BJ (cell line): ENCODE results near the gene OR6N1. TPM values are rescaled to one million over a fixed set of nuclear protein-coding genes. Genes with fewer than 3 reads are reported as not detected.

Experiments
- CTCF ChIA-PET: fragments of 350-600 bp; formaldehyde crosslinking; extraction: SDS; loops from one replicate; lab custom pipeline; 2021; ENCODE audit warnings: antibody characterized with exemption, inconsistent platforms; lab: Yijun Ruan, JAX
- POLR2A ChIA-PET: fragments of 300-600 bp; sonication (Branson Sonifier 250); formaldehyde crosslinking; extraction: SDS; loops from one replicate; lab custom pipeline; 2021; ENCODE audit warnings: antibody characterized with exemption; lab: Charles Lee
- DNase-seq: peaks from one replicate; pipeline ENCODE4 v3.0.0-alpha.2; 2011; ENCODE audit warnings: low read depth
- H3K27me3 ChIP-seq: 2 replicates; pipeline ENCODE4 v1.6.0; 2011; ENCODE audit warnings: low read length; ENCODE audit not compliant: control insufficient read depth, insufficient read depth
- H3K36me3 ChIP-seq: 2 replicates; pipeline ENCODE4 v1.5.1; 2011; ENCODE audit warnings: low read length; ENCODE audit not compliant: control insufficient read depth, insufficient read depth
- H3K4me3 ChIP-seq: 2 replicates; pipeline ENCODE4 v1.5.1; 2011; ENCODE audit warnings: low read depth, mild to moderate bottlenecking, control low read depth, low read length
- polyA minus RNA-seq: library from RNA; depleted of rRNA, polyadenylated mRNA; stranded (reverse); fragments of >200 nt; gene quantifications from 2 replicates; pipeline ENCODE4 v1.2.3, GENCODE V29; 2011; rRNA and poly(A)+ RNA removed
- polyA plus RNA-seq: library from polyadenylated mRNA; depleted of rRNA; stranded (reverse); fragments of >200 nt; gene quantifications from 2 replicates; pipeline ENCODE4 v1.2.3, GENCODE V29; 2011; rRNA removed
- TF ChIP-seq, protein P1 (sequence below): IDR thresholded peaks from 2 replicates; pipeline ENCODE4 v1.5.1; 2011; ENCODE audit warnings: low read depth, mild to moderate bottlenecking, control low read depth, inconsistent platforms, low read length, moderate library complexity; ENCODE audit not compliant: insufficient read depth

OR6N1 gene, protein sequence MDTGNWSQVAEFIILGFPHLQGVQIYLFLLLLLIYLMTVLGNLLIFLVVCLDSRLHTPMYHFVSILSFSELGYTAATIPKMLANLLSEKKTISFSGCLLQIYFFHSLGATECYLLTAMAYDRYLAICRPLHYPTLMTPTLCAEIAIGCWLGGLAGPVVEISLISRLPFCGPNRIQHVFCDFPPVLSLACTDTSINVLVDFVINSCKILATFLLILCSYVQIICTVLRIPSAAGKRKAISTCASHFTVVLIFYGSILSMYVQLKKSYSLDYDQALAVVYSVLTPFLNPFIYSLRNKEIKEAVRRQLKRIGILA
- polyA plus RNA-seq (not detected in 2 replicates), polyA minus RNA-seq (not detected in 2 replicates)

DNA sequence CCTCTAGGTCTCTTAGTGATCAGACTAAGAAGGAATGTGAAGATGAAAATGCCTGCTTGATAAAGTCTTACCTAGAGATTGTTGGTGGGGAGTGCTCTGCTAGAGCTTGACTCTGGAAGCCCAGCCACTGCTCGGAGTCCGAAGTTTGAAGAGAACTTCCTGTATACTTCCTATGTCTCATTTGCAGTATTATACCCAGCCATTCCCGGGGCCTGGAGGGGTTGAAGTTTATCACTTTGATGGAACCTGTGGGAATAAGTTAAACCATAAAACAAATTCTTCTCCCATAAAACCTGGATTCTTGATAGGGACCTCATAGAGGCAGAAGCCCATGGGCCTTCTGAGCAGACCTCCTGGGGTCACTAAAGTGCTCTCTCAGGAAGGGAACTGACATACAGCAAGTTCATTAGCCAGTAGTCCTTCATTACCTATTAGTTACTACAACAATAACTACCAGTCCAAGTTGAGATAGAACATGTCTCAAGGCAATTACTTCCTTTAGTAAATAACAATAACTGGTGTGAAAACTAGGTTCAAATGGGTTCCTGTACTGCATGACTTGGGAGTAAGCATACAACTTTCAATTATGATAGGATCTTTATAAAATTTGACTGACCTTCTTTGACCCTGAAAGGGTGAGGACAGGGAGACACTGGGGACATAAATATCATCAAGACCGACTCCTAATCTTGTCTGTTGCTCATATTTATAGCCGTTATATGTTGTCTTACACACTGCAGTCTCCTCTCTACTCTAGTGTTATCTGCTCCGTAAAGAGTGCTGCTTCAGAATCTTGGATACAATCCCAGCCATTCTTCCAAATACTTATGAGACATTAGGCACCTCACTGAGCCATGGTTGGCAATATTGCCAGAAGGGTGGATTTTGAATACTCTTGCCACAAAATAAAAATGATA lies at the start of gene OR6N1:
Gene OR6N1, minus strand, starts transcription at position 246 of the 917 bp plus-strand sequence. CDS start 5,513 bp downstream, outside the sequence.
- TF ChIP-seq, protein P1, sequence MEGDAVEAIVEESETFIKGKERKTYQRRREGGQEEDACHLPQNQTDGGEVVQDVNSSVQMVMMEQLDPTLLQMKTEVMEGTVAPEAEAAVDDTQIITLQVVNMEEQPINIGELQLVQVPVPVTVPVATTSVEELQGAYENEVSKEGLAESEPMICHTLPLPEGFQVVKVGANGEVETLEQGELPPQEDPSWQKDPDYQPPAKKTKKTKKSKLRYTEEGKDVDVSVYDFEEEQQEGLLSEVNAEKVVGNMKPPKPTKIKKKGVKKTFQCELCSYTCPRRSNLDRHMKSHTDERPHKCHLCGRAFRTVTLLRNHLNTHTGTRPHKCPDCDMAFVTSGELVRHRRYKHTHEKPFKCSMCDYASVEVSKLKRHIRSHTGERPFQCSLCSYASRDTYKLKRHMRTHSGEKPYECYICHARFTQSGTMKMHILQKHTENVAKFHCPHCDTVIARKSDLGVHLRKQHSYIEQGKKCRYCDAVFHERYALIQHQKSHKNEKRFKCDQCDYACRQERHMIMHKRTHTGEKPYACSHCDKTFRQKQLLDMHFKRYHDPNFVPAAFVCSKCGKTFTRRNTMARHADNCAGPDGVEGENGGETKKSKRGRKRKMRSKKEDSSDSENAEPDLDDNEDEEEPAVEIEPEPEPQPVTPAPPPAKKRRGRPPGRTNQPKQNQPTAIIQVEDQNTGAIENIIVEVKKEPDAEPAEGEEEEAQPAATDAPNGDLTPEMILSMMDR, result no peak
- Histone ChIP-seq H3K4me3 (no peak within 1 kb of the TSS), H3K36me3 (no peaks in the 10 kb centered on the region), H3K27me3 (no peaks in the 10 kb centered on the region)
- ChIA-PET CTCF (no interaction called here), POLR2A (no interaction called here)
- no peak for DNase-seq

DNA sequence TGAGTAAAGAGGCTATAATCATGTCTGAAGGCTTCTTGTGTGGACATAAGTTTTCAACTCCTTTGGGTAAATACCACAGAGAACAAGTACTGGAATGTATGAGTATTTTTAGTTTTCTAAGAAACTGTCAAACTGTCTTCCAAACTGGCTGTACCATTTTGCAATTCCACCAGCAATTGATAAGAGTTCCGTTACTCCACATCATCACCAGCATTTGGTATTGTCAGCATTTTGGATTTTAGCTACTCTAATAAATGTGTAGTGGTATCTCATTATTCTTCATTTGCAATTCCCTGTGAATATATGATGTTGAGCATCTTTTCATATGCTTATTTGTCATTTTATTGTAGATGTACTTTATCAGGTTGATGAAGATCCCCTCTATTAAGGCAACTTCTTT lies 49.7 kb upstream of the OR6N1 start:
- POLR2A ChIA-PET, result no interaction called here

DNA sequence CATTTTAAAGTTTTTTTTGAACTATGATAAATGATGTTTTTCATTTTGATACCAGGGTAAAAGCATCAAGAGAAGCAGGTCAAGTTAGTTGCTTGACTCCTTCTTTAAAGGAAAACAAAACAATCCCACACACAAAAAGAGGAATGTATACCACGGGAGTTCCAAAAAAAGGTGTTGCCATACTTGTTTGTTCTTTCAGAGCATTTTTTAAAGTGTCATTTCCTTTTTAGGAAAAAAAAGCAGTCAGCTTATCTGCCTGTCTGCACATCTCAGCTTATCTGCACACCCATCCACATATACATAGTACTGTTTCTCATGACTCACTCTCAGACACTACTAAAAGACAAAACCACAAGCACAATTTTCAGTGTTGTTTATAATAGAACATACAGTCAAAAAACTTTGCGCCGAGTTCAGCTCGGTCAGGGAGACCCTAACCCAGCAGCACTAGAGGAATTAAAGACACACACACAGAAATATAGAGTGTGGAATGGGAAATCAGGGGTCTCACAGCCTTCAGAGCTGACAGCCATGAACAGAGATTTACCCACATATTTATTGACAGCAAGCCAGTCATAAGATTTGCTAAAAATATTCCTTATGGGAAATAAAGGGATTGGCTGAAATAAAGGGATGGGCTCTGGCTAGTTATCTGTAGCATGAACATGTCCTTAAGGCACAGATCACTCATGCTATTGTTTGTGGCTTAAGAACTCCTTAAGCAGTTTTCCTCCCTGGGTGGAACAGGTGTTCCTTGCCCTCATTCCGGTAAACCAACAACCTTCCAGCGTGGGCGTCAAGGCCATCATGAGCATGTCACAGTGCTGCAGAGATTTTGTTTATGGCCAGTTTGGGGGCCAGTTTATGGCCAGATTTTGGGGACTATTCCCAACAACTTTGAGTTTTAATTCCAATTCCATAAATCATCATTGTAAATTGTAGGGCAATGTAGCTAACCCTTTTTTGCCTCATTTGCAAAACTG lies 47.8 kb upstream of the OR6N1 start:
- Histone ChIP-seq H3K27me3 (no peaks in the 10 kb centered on the region), H3K36me3 (no peaks in the 10 kb centered on the region), H3K4me3 (no peak overlapping the region)
- CTCF ChIA-PET, result interaction anchor here (0.6 kb wide), 1 partner anchor 16 kb away, joined by 3 read pairs; no protein-coding TSS in a partner anchor
- no peak for DNase-seq
- TF ChIP-seq, protein P1, result no peak
- POLR2A ChIA-PET, result no interaction called here

More for the DNA sequence above, 49.7 kb upstream of the OR6N1 start:
- DNase-seq, result no peak
- no peaks in the 10 kb centered on the region for H3K36me3 ChIP-seq
- TF ChIP-seq, protein P1, result no peak
- H3K4me3 ChIP-seq, result no peak overlapping the region
- CTCF ChIA-PET, result no interaction called here
- no peaks in the 10 kb centered on the region for H3K27me3 ChIP-seq

DNA sequence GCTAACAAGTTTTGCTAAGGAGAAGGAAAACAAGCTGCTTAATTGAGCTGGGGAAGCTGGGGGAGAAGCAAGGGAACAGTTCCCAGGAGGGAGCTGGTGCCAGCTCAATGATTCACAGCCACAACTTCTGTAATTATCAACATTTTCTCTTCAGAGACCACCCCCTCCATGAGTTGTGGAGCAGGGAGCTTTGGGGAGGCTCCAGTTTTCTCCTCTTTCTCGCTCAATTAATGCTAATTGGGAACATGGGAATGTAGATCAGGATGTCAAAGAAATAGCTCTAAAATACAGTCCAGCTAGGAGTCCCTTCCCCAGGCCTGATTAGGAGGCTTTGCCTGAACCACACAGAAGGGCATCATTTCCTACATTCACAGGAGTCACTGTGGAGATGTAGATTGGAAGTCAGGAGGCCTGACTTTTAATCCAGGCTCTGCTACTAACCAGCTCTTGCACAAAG lies 47.0 kb upstream of the OR6N1 start:
- TF ChIP-seq, protein P1, result no peak
- Histone ChIP-seq H3K4me3 (no peak overlapping the region), H3K27me3 (no peaks in the 10 kb centered on the region), H3K36me3 (no peaks in the 10 kb centered on the region)
- ChIA-PET POLR2A (no interaction called here), CTCF (interaction anchor here (0.6 kb wide), 1 partner anchor 15 kb away, joined by 3 read pairs; no protein-coding TSS in a partner anchor)
- no peak for DNase-seq
